Stimulated activated CD8-positive, alpha-beta memory T cell treated with anti-CD3 and anti-CD28 coated beads, Interleukin-12 subunit alpha, Interleukin-12 subunit beta, amount 100 ng/mL, for 24 hours (primary cell): ENCODE data around the gene UNC5A.

Experiments
- DNase-seq: peaks from one replicate; pipeline ENCODE4 v3.0.0-alpha.2; 2020; ENCODE audit errors: extremely low read depth

Gene UNC5A

GRCh38 chr5:176781638-176782570 is 28.5 kb upstream of the UNC5A start:
- DNase-seq: no peak

- no peak for DNase-seq
Measured at GRCh38 chr5:176784218-176785165, 25.9 kb upstream of the UNC5A start.

GRCh38 chr5:176785184-176786145 is 24.9 kb upstream of the UNC5A start:
- DNase-seq: no peak

GRCh38 chr5:176787676-176788075 is 22.7 kb upstream of the UNC5A start:
- no peak for DNase-seq

- DNase-seq: no peak
Measured at GRCh38 chr5:176788091-176788490, 22.3 kb upstream of the UNC5A start.

- DNase-seq: no peak
Measured at GRCh38 chr5:176788941-176789872, 21.2 kb upstream of the UNC5A start.

- DNase-seq: no peak
Measured at GRCh38 chr5:176789873-176790615, 20.3 kb upstream of the UNC5A start.

- DNase-seq: no peak
Measured at GRCh38 chr5:176790941-176791340, 19.4 kb upstream of the UNC5A start.

GRCh38 chr5:176792655-176793342 is 17.6 kb upstream of the UNC5A start:
- no peak for DNase-seq

- no peak for DNase-seq
Measured at GRCh38 chr5:176793343-176793699, 17.0 kb upstream of the UNC5A start.

- DNase-seq: no peak
Measured at GRCh38 chr5:176793736-176794135, 16.6 kb upstream of the UNC5A start.

GRCh38 chr5:176794509-176794908 is 15.8 kb upstream of the UNC5A start:
- DNase-seq: no peak

- no peak for DNase-seq
Measured at GRCh38 chr5:176796411-176796810, 13.9 kb upstream of the UNC5A start.

GRCh38 chr5:176796970-176797369 is 13.4 kb upstream of the UNC5A start:
- DNase-seq: no peak

GRCh38 chr5:176797456-176798050 is 12.8 kb upstream of the UNC5A start:
- no peak for DNase-seq

- DNase-seq: no peak
Measured at GRCh38 chr5:176798086-176798876, 12.1 kb upstream of the UNC5A start.

- DNase-seq: no peak
Measured at GRCh38 chr5:176798949-176799348, 11.4 kb upstream of the UNC5A start.

GRCh38 chr5:176799488-176799887 is 10.9 kb upstream of the UNC5A start:
- DNase-seq: no peak
